WTC11 (cell line): ENCODE results near the gene GRM5.

Experiments
- CTCF ChIP-seq: fragments of 200-600 bp; IDR thresholded peaks from 2 replicates; pipeline ENCODE4 v1.8.0; 2022; ENCODE audit warnings: antibody characterized with exemption
- FOXJ3 ChIP-seq: sonication (generic); formaldehyde crosslinking; IDR thresholded peaks from 2 replicates; pipeline ENCODE4 v1.9.0; 2021; ENCODE audit warnings: missing genetic modification reagents, mild to moderate bottlenecking, borderline replicate concordance
- FOXP1 ChIP-seq: sonication (generic); formaldehyde crosslinking; IDR thresholded peaks from 2 replicates; pipeline ENCODE4 v1.8.0; 2022; ENCODE audit warnings: missing genetic modification reagents, mild to moderate bottlenecking, moderate library complexity, borderline replicate concordance
- NFYB ChIP-seq: sonication (generic); formaldehyde crosslinking; conservative IDR thresholded peaks from 2 replicates; pipeline ENCODE4 v1.8.0; 2022; ENCODE audit warnings: low read depth, missing genetic modification reagents

GRCh38 chr11:88697139-88697538 is 368.6 kb downstream of the GRM5 start:
- no peak for TF ChIP-seq CTCF
- no peak for TF ChIP-seq NFYB (CRISPR knock-in tag)
- no peak for TF ChIP-seq FOXJ3
- TF ChIP-seq FOXP1 (CRISPR knock-in tag), result no peak
